NCI-H748 treated with DMSO at 0.1 percent for 48 hours (cell line): ENCODE measurements around the gene KNDC1.
"Not testable (repeated sequence)": the region's sequence is repeated elsewhere in the genome, so short reads cannot be mapped to it uniquely, and the experiment has no call there.

Source experiments
- DNase-seq: peaks from one replicate; lab custom pipeline; 2025; lab: John Stamatoyannopoulos, UW

Gene KNDC1

DNA sequence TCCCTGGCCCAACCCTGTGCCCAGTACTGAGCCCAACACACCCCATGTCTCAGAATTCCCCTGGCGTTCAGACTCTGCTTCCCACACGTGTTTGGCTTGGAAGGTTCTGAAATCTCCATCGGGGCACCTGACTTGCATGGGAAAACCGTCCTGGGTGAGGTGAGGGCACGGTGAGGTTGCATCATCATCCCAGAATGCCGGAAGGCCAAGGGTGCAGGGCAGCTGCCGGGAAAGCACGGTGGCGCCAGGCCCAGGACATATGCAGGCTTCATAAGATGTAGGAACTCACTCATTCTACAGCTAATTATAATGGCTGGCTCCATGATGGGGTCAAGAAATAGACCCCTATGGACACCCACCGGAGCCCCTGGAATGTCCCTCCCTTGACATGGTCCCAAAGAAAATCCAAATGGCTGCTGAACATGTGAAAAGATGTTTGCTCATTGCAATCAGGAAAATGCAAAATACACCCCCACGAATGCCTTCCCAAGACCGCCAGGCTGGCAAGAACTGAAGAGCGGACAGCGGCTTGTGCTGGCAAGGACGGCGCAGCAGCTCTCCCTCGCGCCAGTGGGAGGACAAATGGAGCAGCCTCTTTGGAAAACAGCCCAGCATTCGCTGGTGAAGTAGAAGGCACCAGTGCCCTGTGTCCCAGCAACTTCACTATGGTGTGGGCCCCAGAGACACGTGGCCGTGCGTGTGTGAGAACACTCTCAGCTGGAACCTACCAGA is 2.3 kb downstream of the KNDC1 start:
- DNase-seq, result no peak

DNA sequence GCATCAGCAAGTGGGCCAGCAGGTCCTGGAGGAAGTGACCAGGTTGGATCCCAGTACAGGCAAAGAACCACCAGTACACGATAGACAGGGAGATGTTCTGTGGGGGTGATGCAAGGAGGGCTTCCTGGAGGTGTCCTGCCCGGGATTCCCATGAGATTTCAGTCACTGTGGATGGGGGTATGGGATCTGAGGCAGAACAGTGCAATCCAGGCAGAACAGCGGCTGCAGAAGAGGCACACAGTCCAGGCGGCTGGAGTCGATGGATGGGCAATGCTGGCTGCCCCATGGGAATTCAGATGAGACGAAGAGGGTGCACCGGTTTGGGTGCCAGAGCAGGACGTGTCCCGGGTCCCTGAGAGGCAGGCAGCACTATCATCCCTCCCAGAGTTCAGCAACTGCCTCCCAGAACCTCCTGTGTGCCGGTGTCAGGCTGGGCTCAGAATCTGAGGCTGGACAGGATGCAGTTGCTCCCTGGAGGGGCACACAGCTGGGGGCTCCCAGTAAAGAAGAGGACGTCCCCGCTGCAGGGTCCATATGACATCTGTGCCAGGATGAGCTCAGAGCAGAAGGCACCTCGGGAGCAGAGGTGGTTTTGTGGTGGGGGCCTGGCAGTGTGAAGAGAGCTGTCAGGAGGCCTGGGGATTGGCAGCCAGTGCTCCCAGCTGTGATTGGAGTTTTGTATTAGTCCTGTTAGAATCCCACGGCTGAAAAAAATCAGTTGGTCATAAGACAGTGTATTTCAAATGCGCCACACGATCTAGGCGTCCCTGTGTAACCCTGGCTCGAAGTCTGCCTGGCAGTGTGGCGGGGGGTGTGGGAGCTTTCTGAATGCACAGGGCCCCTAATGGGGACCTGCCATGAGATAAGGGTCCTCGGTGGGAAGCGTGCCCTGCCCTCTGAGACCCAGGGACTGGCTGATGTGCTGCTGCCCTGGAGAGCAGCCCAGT is 3.2 kb downstream of the KNDC1 start:
- no peak for DNase-seq

DNA sequence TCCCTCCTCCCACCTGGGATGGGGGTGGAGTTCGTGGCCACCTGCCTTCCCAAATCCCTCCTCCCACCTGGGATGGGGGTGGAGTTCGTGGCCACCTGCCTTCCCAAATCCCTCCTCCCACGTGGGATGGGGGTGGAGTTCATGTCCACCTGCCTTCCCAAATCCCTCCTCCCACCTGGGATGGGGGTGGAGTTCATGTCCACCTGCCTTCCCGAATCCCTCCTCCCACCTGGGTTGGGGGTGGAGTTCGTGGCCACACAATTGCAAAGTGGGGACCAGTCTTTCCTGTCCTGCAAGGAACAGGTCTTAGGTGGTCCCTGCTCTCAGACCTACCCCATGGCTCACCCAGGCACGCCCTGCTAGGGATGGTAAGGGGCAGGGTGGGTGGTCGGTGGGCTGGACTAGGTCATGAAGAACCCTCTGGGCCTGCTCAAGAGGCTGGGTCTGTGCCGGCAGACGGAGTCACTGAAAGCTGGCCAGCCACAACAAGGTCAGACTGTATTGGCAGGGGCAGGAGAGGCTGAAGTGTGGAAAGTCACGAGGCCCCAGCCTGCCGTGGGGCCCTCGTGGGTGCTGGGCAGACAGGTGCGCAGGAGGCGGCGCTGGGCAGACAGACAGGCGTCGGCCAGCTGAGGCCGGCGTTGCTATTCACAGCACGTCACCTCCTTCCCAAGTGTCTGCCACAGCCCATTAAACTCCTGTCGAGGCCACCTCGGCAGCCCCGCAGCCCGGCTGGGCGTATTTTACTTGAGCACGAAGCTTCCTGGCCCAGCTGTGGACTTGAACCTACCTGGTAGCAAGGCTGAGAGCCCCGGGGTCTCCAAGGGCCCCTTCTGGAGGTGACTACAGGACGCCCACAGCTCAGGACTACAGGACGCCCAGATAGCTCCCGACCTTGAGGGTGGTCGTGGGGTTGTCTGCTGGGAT is 4.1 kb downstream of the KNDC1 start:
- no peak for DNase-seq

DNA sequence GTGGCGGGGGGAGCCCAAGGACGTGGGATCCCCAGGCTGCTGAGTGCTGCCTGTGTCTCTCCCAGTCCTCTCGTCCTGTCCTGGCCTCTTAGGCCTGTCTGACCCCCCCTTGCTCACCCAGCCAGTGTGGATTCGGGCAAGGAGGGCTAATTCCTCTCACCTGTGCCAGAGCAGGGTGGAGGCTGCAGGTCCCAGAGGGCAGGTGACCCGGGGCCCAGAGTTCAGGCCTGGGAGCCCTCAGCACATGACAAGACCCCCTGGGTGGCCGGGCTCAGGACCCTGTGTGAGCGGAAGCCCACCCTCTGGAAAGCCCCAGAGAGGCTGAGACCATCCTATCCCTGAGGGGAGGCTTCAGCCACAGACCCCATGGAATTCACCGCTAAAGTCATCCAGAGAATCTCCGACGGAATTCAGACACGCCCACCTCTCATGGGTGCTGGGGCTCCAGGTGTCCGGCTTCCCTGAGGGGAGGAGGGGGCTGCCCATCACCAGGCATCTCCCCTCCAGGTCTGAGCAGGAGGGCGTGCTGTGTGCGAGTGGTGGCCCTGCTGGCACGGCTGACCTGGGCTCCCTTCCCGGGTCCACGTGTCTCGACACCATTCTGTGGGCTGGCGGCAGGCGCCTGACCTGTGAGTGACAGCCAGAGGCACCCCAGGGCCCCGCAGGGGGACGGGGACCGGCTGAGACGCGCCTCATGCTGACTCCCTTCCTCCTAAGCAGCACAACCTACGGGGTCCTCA is 5.0 kb downstream of the KNDC1 start:
- DNase-seq, result no peak

DNA sequence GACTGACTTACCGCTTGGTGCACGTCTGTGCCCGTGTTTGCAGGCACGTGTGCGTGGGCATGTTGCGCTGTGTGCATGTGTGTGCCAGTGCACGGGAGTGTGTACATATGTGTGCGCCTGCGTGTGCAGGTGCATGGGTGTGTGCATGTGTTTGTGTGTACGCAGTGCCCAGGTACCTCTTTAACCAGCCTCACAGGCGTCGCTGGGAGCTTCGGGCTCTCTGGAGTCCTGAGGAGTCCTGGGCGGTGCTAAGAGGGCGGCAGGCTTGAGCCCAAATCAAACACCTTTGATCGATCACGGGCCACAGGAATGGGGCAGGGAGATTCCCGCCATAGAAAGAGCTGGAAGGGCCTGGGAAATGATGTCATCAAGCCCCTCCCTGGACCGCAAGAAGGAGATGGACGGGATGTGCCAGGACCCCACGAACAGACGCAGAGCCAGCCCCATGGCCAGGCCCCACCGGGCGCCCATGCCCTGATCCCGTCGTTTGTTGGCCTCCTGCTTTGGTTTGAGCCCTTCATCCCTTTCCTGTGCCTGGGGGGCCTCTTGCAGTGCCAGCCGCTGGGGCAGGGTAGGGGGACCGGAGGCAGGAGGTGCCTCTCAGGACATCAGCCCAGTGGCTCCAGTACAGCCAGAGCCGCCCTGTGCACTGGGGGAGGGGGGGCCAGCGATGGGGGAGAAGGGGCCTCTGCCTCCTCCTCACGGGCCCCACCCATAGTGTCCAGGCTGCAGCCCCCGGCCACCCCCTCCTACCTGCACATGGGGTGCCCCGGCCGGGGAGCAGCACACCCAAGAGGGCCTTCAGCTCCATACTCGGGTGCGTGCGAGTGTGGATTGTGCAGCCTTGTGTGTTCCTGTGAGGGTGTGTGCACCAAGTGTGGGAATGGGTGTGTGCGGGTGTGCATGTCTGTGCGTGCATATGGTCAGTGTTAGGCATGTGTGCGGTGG is 5.8 kb downstream of the KNDC1 start:
- DNase-seq, result no peak

DNA sequence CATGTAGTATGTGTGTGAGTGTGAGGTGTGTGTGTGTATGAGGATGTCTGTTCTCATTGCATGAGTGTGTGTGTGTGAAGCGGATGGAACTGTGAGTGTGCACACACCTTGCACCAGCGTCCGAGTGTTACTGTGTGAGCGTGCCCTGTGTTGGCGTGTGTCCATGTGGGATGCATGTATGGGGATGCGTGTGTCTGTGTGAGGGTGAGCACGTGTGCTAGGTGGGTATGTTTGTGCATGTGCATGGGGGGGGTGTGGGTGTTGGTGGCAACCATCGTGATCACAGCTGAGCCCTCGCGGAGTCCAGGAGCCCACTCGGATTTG is 6.4 kb downstream of the KNDC1 start:
- DNase-seq, result no peak

DNA sequence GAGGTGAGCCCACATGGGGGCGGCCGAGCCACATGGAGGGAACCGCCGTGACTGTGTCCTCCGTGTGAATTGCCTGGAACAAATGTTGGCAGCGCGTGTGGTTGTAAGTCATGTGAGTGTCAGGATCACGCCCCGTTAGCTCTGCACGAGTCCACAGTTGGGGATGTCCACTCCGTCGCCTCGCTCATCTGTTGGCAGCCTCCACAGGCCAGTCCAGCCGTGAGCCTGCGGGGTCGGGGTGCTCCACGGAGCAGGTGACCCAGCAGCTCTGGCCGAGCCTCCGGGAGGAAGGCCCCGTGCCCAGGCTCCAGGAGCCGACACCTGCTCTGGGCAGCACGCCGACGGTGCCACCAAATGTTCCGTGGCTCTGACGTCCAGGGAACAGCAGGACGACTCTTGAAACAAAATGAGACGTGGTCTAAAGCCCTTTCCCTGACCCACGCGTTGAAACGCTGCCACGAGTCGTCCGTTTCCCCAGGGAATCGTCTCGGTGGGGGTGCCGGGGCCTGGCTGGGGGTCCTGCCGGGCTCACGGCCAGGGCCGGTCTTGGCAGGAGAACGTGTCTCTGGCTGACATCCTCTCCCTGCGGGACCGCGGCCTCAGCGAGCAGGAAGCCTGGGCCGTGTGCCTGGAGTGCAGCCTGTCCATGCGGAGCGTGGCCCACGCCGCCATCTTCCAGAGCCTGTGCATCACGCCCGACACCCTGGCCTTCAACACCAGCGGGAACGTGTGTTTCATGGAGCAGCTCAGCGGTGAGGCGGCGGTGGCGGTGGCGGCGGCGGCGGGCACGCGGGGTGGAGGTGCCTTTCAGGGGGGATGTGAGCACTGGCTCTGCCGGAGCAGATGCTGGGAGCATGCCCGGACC is 7.0 kb downstream of the KNDC1 start:
- DNase-seq, result no peak

DNA sequence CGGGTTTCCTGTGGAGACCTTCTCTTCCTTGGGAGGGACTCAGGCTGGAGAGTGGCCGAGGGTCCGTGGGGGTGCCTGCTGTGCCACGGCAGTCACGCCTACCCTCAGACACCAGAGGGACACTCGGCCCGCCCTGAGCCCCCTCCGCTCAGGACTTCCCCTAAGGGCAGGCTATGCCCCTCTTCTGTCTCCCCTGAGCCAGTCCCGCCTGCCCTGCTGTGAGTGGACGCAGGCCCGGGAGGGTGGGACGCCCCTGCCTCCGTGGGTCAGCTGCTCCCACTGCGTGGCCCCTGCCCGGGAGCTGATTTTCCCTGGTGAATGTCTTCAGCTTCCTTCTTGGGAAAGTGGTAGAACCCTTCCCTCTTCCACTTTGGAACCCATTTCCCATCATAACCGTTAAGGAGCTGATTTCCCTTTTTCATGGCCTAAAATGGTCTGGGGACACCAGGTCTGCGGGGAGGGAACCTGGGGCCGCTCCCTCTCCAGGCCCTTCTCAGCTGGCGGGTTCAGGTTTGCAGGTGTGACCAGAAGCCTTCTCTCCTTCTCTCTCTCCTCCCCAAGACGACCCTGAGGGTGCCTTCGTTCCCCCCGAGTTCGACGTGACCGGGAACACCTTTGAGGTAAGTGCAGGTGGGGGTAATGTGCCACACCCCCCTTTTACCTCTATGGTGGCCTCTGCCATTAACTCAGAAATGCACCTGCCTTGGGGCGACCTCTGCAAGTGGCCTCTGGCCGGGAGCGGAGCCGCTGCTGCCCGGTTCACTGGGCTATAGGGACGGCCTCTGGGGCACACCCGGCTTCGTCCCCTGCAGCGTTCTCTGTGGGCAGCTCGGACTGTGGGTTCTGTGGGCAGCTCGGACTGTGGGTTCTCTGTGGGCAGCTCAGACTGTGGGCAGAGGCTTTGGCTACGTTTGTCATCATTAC is 7.9 kb downstream of the KNDC1 start:
- DNase-seq, result no peak

DNA sequence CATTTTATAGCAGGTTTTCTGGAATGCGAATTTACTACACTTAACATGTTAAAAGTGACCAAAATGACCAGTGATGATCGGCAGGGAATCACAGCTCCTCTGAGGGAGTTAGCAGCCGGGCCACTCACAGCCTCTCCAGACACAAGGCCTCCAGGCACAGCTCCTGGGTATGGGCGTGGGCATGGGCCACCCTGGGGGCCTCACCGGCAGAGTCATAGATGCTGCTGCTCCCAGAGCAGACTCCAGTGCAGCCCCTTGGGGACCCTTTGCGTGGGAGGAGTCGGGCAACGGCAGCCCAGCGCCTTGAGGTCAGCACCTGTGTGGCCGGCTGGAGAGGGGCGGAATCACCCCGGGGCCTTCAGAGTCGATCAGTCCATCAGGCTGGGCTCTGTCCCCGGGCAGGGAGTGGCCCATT is 8.6 kb downstream of the KNDC1 start:
- DNase-seq, result no peak

DNA sequence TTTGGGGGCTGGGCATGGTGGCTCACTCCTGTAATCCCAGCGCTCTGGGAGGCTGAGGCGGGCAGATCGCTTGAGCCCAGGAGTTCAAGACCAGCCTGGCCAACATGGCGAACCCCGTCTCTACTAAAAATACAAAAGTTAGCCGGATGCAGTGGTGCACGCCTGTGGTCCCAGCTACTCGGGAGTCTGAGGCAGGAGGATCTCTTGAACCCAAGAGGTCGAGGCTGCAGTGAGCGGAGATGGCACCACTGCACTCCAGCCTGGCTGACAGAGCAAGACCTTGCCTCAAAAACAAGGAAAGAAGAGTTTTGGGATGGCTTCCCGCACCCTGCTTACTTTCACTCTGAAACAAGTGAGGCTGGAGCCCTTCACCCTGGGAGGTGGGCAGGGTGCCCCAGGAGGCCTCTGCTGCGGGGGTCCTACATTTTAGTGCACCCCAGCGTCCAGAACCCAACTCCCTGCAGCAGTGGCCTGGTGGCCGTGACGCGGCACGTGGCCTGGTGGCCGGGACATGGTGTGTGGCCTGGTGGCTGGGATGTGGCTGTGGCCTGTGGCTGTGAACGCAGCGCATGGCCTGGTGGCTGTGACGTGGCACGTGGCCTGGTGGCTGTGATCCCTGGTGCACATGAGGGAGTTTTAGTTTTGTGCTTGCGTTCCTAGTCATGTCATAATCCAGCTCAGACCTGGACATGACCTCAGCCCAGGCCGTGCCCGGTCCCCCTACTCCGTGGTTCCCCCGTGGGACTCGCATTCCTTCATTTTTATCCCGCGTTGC is 9.3 kb downstream of the KNDC1 start:
- DNase-seq, result no peak

DNA sequence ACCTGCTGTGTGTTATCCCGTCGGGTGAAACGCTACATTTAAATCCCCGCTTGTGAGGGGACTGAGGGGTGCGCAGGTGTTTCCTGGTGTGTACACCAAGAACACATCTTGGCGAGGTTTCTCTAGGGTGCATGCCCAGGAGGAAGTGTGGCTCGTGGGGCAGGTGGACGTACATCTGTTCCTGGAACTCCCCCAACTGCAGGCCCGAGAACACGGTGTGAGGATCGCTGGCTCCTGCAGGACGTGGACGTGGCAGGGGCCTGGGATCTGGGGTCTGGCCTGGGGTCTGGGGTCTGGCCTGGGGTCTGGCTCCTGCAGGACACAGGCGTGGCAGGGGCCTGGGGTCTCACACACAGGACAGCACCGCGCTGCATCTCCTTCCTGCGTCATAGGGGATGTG is 10.1 kb downstream of the KNDC1 start:
- no peak for DNase-seq

DNA sequence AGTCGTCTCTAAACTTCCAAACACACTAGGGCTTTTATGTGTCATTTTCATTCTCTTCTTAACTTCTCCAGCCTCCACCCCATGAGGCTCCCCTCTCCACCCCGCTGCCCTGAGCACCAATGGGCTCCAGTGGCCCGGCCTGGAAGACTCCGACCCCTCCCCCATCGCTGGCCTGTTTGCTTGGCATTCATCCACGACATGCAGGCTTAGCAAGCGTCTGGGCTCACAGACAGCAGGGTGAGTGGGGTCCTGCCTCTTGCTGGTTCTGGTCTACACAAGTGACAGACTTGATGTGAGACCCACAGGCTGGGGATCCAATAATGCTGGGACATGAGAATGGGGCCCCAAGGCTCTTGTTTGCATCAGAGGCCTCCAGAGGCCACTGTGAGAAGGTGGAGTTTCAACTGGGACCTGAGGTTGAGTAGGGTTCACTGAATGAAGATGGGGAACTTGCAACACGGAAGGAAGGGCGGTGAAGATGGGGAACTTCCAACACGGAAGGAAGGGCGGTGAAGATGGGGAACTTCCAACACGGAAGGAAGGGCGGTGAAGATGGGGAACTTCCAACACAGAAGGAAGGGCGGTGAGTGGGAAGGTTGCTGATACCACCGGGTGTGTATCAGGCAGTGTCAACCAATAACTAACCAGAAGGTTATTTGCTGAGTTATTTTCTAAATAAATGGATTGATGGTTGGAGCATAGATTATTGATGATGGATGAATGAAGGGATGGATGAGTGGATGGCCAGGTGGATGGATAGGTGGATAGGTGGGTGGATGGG is 14.0 kb downstream of the KNDC1 start:
- no peak for DNase-seq

DNA sequence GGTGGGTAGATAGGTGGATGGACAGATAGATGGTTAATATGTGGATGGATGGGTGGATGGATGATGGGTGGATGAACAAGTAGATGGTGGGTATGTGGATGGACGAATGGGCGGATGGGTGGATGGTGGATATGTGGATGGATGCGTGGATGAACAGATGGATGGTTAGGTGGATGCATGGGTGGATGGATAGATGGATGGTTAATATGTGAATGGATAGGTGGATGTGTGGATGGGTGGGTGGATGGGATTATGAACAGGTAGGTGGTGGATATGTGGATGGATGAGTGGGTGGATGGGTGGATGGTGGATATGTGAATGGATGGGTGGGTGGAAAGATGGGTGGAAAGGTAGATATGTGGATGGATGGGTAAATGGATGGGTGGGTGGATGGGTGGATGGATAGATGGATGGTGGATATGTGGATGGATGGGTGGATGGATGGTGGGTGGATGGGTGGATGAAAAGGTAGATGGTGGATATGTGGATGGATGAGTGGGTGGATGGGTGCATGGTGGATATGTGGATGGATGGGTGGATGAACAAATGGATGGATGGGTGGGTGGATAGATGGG is 14.8 kb downstream of the KNDC1 start:
- DNase-seq, result no peak

DNA sequence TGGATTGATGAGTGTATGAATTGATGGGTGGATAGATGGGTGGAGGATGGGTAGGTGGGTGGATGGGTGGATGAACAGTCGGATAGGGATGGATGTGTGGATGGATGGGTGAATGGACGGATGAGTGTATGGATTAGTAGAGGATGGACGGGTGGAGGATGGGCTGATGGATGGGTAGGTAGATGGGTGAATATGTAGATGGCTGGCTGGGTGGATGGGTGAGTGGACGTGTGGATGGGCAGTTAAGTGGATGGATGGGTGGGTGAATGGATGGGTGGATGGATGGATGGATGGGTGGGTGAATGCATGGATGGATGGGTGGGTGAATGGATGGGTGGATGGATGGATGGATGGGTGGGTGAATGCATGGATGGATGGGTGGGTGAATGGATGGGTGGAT is 15.6 kb downstream of the KNDC1 start:
- DNase-seq, result not testable (repeated sequence)

DNA sequence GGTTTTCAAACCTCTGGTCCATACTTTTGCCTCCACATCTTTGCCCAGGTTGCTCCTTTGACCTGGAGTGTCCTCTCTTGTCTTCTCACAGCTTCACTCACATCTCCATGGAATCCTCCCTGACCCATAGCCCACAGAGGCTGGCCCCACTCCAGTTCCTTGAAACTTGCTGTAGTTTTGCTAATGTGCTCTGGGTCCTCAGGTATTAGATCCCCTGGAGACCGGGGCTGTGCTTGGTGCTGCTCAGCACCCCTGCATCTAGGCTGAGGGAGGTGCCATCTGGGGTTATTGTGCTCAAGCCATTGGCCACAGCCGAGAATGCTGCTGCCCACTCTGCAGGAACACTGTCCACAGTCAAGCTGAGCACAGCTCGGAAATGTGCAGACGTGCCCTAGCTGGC is 16.5 kb downstream of the KNDC1 start:
- DNase-seq, result no peak

DNA sequence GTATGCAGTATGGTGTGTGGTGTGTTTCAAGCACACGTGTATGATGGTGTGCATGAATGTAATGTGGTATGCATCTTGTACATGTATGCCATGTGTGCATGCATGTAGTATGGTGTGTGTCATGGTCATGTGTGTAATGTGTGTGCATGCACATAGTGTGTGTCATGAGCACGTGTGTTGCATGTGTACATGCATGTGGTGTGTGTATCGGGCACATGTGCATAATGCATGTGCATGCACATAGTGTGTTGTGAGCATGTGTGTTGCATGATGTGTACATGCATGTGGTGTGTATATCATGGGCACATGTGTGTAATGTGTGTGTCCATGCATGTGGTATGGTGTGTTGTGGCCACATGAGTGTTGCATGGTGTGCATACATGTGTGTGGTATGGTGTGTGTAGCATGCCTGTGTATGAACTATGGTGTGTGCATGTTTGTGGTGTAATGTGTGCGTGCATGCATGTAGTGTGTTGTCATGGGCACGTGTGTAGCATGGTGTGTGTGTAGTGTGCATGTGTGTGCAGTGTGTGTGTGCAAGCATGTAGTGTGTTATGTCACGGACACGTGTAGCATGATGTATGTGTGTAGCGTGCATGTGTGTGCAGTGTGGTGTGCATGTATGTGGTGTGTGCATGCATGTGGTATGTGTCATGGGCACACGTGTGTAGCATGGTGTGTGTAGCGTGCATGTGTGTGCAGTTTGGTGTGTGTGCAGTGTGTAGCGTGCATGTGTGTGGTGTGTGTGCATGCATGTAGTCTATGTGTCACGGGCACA is 17.6 kb downstream of the KNDC1 start:
- DNase-seq, result no peak
